AG04449 (cell line): Measurements from ENCODE around the gene PLD1.

Source experiments
- CTCF ChIA-PET: fragments of 350-600 bp; formaldehyde crosslinking; extraction: SDS; loops from one replicate; lab custom pipeline; 2021; ENCODE audit warnings: antibody characterized with exemption; lab: Yijun Ruan, JAX
- POLR2A ChIA-PET: fragments of 400-600, 350-600 bp; formaldehyde crosslinking; extraction: SDS; loops from one replicate; lab custom pipeline; 2020; ENCODE audit warnings: antibody characterized with exemption, inconsistent platforms; lab: Yijun Ruan, JAX
- DNase-seq: peaks from one replicate; pipeline ENCODE4 v3.0.0-alpha.2; 2010; ENCODE audit warnings: low read depth, low spot score
- H3K4me3 ChIP-seq: 2 replicates; pipeline ENCODE4 v1.5.1; 2011; ENCODE audit warnings: low read depth, mild to moderate bottlenecking, control low read depth, low read length
- TF ChIP-seq, protein P1 (sequence below): IDR thresholded peaks from one replicate; pipeline ENCODE4 v1.5.1; 2011; ENCODE audit warnings: mild to moderate bottlenecking, moderate library complexity, low read length, control low read depth, inconsistent platforms; ENCODE audit not compliant: insufficient read depth; ENCODE audit errors: missing control alignments

Gene PLD1

DNA sequence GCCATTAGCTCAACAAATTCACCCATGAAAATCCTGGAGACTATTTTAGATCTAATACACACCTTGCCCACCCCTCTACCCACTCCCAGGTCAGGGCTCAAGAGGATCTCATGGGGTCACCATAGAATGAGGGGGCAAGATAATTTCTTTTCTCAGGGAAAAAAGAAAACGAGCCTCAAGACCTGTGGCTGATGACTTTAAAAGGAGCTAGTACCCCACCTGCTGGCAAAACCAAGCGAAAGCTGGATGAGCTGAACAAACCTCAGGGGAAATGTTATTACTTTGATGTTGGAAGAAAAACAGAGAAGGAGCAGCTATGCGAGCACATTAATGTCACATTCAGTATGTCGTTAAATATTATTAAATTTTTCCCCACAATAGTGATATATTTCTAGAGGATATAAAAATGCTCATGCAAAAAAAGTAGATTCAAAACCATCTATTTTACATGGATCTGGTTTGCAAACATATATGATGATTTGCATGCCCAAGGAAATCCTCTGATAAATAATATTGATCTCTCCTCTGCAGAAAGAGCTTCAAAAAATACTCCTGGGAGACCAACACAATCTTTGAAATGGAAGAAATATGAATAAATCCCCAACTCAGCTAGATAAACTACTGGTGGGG, 37.7 kb downstream of the PLD1 start:
- CTCF ChIA-PET: interaction anchor here (0.6 to 5.5 kb wide), 51 partner anchors 9 to 813 kb away, joined by 3 to 173 read pairs (median 6); partner anchors contain the start of gene PLD1
- H3K4me3 ChIP-seq: no peak overlapping the region
- POLR2A ChIA-PET: interaction anchor here (1.4 kb wide), 1 partner anchor 269 kb away, joined by 3 read pairs; no protein-coding TSS in a partner anchor
- no peak for DNase-seq
- TF ChIP-seq, protein P1, sequence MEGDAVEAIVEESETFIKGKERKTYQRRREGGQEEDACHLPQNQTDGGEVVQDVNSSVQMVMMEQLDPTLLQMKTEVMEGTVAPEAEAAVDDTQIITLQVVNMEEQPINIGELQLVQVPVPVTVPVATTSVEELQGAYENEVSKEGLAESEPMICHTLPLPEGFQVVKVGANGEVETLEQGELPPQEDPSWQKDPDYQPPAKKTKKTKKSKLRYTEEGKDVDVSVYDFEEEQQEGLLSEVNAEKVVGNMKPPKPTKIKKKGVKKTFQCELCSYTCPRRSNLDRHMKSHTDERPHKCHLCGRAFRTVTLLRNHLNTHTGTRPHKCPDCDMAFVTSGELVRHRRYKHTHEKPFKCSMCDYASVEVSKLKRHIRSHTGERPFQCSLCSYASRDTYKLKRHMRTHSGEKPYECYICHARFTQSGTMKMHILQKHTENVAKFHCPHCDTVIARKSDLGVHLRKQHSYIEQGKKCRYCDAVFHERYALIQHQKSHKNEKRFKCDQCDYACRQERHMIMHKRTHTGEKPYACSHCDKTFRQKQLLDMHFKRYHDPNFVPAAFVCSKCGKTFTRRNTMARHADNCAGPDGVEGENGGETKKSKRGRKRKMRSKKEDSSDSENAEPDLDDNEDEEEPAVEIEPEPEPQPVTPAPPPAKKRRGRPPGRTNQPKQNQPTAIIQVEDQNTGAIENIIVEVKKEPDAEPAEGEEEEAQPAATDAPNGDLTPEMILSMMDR: peak; percentile 59

- peak; percentile 63 for DNase-seq
- TF ChIP-seq, protein P1: no peak
- H3K4me3 ChIP-seq: peak overlapping the region; percentile 57
- CTCF ChIA-PET: interaction anchor here (0.8 to 5.5 kb wide), 31 partner anchors 8 to 809 kb away, joined by 3 to 173 read pairs (median 9); no protein-coding TSS in a partner anchor
- POLR2A ChIA-PET: no interaction called here
Measured at GRCh38 chr3:171770689-171771620, 39.3 kb downstream of the PLD1 start.

GRCh38 chr3:171769461-171769860, 40.8 kb downstream of the PLD1 start:
- ChIA-PET CTCF (interaction anchor here (0.7 to 5.5 kb wide), 4 partner anchors 14 to 120 kb away, joined by 3 to 90 read pairs (median 5); no protein-coding TSS in a partner anchor), POLR2A (no interaction called here)
- DNase-seq: no peak
- no peak overlapping the region for H3K4me3 ChIP-seq
- TF ChIP-seq, protein P1: no peak

DNA sequence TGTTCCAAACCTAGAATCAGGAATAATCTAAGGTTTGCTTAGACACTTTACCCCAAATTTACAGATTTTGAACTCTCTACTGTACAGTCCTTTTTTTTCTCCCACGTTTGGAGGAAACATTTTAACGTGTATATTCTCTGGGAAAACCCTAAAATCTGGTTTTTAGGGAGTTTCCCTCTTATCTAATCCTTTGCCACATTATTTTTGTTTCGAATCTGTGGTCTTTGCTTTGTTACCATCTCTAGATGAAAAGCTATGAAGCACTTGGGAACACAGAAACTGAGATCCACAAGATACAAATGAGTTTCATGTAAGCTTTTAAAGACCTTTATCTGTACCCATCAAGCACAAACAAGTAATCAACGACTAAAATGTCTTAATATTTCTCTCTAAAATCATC, 41.3 kb downstream of the PLD1 start:
- ChIA-PET CTCF (interaction anchor here (0.7 to 5.5 kb wide), 4 partner anchors 13 to 119 kb away, joined by 3 to 90 read pairs (median 5); no protein-coding TSS in a partner anchor), POLR2A (no interaction called here)
- TF ChIP-seq, protein P1: no peak
- H3K4me3 ChIP-seq: no peak overlapping the region
- DNase-seq: no peak

- TF ChIP-seq, protein P1: no peak
- DNase-seq: no peak
- no peak overlapping the region for H3K4me3 ChIP-seq
- ChIA-PET CTCF (interaction anchor here (1.1 to 5.5 kb wide), 3 partner anchors 13 to 119 kb away, joined by 3 to 90 read pairs (median 7); no protein-coding TSS in a partner anchor), POLR2A (no interaction called here)
Measured at GRCh38 chr3:171768281-171768900, 41.9 kb downstream of the PLD1 start.
